ENCODE results near the gene TWIST2.

TWIST2 gene

DNA sequence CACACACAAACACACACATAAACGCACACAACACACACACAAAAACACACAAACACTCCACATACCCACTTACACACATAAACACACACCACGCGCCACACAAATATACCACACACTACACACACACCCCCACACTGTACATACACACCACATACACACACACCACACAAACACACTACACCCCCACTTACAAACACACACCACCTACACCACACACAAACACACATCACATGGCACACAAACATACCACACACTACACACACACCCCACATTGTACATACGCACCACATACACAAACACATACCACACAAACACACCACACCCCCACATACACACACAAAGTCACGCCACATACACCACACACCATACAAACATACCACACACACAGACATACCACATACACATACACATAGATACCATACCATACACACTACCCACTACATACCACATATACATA lies 59.9 kb downstream of the TWIST2 start:
- in situ Hi-C loops (cut with HindIII; ENCODE audit: low pct_ligation_motif_present, low pct_unique_long_range_greater_than_20kb, low sequenced_read_pairs) = no loop called here
- DNase-seq = no peak

DNA sequence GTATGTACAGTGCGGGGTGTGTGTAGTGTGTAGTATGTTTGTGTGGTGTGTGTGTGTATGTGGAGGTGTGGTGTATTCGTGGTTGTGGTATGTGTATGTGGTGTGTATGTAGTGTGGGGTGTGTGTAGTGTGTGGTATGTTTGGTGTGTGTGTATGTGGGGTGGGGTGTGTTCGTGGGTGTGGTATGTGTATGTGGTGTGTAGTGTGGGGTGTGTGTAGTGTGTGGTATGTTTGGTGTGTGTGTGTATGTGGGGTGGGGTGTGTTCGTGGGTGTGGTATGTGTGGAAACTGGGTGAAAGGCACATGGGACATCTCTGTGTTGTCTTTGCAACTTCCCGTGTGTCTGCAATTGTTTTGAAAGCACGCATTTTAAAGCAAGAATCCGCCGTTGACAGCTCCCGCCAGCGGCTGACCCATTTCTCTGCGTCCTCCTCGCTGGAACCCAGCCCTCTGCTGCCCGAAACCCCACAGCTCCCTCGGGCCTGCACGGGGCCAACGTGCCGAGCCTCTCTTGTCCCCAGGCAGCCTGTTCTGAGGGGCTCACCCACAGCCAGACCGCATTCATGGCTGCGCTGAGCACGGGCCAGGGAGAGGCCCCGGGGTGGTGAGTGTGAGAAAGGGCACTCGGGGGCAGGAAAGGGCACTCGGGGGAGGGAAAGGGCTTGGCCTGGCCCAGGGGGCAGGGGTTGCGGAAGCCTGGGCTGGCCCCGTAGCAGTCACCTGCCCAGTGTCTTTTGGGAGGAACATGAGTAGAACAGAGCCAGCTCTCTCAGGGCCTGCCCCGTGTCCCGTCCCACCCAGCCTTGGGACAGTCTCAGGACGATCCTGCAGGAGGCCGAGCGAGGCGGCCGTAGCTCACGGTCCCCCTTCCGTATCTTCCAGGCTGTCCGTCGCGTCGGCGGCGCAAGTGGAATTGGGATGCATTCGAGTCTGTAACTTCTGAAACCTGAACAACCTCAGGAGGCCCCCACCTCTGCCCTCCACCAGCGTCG lies 61.4 kb downstream of the TWIST2 start:
- in situ Hi-C loops (cut with HindIII; ENCODE audit: low pct_ligation_motif_present, low pct_unique_long_range_greater_than_20kb, low sequenced_read_pairs) = no loop called here
- peak; percentile 11 for DNase-seq

DNA sequence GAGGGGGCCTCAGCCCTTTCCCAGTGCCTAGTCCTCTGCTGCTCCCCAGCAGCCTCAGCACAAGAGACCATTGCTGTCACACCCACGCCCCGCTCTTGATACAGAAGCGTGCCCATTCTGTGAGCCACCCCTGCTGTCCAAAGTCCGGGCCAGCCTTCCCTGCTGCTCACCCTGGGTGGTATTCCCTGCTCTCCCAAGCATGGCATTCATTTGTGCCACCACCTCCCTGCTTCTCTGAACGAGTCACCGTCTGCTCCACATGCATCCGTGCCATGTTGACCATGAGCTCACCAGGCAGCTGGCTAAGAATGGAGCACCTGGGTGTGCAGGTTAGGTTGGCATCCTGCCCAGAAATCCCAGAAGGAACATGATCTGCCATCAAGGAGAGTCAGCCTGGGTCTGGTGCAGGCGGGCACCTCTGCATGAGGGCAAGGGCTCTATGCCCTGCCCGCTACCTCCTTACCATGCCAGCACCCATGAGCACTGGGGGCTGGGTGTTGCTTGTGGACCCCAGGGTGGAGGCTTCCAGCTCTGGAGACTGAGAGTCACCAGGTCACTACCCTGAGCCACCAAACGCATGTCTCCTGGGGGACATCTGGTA lies 63.0 kb downstream of the TWIST2 start:
- peak; percentile 78 for DNase-seq
- in situ Hi-C loops (cut with HindIII; ENCODE audit: low pct_ligation_motif_present, low pct_unique_long_range_greater_than_20kb, low sequenced_read_pairs) = no loop called here

DNA sequence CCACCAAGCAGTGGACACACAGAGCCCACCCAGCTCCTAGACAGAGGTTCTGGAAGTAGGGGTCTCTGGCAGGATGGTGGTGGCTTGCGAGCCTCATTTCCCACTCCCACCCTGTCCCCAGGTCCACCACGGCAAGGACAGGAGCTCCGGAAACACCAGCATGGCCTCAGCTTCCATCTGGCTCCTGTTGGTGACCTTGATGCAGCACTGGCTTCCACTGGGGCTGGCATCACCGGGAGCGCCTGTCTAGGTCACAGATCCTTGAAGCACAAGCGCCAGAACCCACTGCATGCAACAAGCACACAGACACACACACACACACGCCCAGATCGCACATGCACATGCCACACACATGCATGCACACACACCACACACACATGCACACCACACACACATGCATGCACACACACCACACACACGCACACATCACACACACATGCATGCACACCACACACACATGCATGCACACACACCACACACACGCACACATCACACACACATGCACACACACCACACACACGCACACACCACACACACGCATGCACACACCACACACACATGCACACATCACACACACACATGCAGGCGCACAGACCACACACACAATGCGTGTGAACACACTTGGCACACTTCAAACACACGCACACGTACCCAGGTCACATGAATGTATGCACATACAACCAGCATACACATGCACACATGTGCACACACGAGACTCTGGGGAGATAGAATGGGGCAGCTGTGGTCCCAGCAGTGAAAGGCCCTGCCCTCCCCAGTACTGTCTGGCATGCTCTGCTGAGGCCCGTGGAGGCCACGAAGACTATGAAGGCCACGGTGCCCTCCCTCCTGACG lies 63.7 kb downstream of the TWIST2 start:
- DNase-seq = no peak
- in situ Hi-C loops (cut with HindIII; ENCODE audit: low pct_ligation_motif_present, low pct_unique_long_range_greater_than_20kb, low sequenced_read_pairs) = no loop called here

DNA sequence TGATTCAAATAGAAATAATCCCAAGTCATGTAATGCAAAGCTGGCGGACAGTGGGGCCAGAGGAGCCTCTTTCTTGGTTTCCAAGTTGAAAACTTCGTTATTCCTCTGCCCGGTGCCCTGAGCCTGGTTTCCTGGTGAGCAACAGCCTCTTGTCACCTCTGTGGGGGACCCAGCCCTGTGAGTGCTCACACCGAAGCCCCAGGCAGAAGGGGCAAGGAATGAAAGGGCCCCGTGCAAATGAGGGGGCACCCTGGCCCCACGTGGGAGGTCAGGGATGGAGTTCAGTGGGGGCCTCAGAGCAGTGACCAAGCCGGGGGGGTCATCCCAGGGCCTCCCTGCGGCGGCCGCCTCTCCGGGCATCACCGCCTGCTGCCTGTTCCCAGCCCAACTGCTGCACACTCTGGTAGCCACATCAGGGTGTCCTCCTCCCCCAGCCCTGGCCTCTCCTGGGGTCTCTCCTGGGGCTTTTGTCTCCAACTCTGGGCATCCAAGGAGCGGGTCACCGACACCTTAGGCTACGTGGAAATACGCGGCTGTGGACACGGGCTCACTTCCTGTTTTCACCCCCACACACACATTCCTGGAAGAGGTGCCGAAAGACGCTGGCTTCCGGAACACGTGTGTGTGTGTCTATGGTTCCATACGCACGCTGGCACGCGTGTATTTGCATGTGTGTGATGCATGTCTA lies 64.5 kb downstream of the TWIST2 start:
- DNase-seq = no peak
- in situ Hi-C loops (cut with HindIII; ENCODE audit: low pct_ligation_motif_present, low pct_unique_long_range_greater_than_20kb, low sequenced_read_pairs) = no loop called here

DNA sequence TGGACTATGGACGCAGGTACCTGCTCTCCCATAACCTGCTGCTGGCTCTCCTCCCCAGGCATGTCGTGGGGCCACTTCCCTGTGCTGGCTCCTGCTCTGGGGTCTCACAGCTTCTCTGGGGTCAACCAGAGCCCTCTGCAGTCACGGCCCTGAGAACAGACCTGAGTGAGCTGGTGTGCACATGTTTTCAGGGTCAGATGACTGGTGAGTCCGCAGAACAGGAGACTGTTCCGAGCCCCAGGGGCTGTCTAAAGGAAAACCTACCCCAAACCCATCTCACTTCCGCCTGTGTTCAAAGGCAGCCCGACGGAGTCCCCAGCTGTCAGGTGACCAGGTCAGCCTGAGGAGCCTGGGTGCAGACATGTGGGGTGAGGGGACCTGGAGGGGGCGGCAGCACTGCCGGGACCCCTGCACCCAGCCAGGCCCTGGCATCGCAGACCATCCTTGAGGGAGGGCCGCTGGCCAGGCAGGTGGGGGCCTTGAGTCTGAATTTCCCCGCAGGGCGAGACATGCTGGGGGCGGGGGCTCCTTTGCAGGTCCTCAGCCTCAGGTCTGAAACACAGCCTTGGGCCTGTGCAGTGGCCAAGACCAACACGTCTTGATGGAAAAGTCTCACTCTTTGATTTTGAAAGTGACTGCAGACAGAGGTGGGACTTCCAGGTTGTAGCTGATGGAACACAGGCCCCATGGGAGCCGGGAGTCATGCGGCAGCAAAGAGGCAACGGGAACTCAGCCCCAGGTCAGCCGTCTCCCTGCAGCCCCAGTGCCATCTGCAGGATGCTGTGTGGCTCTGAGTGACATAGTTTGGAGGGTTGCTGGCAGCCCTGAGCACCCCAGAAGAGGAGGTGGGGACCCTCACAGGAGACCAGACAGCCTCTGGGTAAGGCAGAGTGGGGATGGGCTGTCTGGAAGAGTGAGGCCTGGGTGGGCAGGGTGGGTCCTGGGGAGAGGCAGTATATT lies 65.3 kb downstream of the TWIST2 start:
- no peak for DNase-seq
- in situ Hi-C loops (cut with HindIII; ENCODE audit: low pct_ligation_motif_present, low pct_unique_long_range_greater_than_20kb, low sequenced_read_pairs) = no loop called here

DNA sequence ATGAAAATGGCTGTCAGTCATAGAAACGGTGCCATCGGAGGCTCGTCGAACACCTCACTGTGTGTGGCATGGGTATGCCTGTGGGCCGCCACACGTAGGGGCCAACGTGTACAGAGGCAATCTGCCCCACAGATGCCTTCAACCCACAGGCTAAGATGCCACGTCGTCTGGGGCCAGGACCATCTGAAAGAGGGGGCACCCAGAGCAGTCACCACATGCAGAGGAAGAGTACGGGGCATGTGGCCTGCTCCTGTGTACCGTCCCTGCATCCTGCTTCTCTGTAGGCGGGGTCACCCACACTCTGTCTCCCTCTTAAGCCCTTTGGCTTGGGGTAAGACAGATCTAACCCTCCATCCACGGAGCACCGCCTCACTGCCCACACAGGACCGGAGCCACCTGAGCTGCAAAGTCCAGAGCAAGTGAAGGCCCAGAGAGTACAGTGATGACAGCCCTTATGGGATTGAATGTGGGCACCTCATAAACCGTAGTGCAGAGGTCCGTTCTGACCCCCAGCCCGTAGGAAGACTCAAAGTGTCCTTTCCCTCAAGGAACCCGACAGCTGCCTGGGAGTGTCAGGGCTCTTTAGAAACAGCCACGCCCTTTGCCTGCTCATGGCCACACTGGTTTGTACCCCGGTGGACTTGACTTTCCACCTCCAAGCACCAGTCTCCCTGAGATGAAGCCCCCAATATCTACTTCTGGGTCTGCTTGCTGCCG lies 66.2 kb downstream of the TWIST2 start:
- in situ Hi-C loops (cut with HindIII; ENCODE audit: low pct_ligation_motif_present, low pct_unique_long_range_greater_than_20kb, low sequenced_read_pairs) = no loop called here

DNA sequence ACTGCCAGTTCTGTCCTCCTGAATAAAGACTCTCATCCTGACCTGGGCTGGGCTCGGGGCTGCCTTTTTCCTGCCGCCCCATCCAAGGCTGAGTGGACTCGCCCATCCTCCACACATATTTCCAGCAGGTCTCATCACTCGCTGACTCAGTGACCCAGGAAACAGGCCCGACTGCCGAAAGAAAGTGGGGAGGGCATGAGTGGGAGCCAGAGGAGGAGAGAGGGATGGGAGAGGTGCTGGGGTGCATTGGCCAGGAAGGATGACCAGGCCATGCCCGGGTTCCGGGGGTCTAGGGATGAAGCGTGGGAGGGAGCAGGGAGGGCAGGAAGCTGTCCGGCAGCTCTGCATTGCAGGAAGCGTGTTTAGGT lies 66.7 kb downstream of the TWIST2 start:
- DNase-seq = peak; percentile 28
- in situ Hi-C loops (cut with HindIII; ENCODE audit: low pct_ligation_motif_present, low pct_unique_long_range_greater_than_20kb, low sequenced_read_pairs) = no loop called here

More for the DNA sequence above, 66.2 kb downstream of the TWIST2 start:
- DNase-seq = no peak

DNA sequence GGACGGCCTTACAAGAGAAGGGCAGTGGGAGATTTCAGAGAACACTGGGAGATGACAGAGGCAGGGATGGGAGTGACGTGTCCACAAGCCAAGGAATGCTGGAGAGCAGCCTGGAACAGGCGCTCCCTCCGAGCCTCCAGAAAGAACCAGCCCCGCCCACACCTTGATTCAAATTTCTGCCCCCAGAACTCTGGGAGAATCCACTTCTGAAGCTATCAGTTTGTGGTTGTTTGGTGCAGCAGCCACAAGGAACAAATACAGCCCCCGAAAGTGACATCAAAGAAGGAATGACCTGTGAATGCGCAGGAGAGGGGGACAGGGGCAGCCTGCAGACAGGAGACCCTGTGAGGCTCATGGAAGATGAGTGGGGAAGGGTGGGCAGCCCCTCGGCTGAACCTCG lies 67.3 kb downstream of the TWIST2 start:
- no peak for DNase-seq
- in situ Hi-C loops (cut with HindIII; ENCODE audit: low pct_ligation_motif_present, low pct_unique_long_range_greater_than_20kb, low sequenced_read_pairs) = no loop called here

DNA sequence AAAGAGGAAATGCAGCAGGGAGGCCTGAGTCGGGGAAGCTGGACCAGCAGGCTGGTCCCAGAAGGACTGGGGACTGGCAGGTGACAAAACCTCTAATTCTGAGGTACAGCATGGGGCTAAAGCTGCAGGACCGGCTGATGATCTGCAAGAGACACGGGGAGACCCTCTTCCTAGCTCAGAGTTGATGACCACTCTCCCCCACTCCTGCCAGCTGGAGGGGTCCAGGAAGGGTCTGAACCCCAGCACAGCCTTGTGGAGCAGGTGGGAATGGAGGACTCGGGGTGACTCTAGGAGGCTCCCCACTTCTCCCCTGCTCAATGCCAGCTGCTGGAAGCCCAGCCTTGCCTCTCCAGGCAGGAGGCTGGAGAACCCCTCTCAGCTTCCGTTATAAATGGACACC lies 67.7 kb downstream of the TWIST2 start:
- DNase-seq = no peak
- in situ Hi-C loops (cut with HindIII; ENCODE audit: low pct_ligation_motif_present, low pct_unique_long_range_greater_than_20kb, low sequenced_read_pairs) = no loop called here

DNA sequence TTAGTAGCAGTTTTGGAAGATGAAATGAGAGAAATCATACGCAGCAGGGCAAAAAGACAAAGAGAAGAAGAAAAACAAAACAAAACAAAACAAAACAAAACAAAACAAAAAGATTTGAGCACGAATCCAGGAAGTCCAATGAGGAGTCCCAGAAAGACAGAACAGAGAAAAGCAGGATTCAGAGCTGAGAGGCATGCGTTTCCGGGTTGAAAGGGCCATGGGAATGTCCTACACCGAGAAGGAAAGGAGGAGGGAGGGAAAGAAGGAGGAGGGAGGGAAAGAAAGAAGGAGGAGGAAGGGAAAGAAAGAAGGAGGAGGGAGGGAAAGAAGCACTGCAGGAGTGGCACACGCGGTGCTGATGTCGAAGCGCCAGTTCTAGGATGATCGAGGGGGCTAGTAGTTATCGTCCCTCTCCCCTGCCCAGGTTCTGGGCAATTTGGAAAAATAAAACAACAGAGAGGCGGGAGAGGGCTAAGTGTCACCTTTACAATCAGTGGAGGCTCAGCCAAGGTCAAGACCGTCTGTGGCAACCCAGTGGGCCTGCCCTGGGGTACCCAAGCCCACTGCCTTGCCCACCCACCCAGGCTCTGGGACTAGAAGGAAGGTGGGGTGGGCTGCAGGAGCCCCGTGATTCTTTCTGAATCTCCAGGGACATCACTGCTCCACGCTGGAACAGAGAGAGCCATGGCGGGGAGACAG lies 68.4 kb downstream of the TWIST2 start:
- DNase-seq = no peak
- in situ Hi-C loops (cut with HindIII; ENCODE audit: low pct_ligation_motif_present, low pct_unique_long_range_greater_than_20kb, low sequenced_read_pairs) = no loop called here

DNA sequence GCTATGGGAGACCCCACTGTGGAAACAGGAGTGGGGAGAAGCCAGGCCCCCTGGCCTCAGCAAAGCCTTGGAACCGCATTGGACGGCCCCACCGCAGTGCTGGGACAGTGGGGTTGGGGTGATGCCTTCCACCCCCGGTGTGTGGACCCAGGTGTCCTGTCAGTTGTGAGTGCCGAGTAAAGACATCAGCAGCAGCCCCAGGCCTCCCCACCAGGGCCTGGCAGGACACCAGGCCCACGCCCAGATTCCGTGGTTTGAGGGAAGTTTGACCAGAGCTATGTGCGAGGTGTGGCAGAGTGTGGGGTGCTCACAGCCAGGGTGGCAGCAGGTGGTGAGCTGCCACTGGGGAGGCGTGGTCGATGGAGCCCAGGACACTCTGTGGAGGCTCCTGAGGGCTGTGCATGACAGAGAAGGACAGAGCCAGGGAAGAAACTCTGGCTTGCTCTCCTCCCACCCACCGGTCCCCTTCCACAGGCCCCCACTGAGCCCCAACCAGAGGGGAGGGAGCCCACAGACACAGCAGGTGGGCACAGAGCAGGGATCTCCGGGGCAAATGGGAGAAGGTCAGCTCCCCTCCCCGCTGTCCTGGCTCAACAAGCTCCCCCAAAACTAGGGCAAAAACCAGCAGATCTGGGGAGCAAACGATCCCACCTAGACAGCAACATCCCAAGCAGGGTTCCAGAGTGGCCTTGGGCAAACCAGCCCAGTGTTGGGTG lies 69.1 kb downstream of the TWIST2 start:
- in situ Hi-C loops (cut with HindIII; ENCODE audit: low pct_ligation_motif_present, low pct_unique_long_range_greater_than_20kb, low sequenced_read_pairs) = no loop called here
- peak; percentile 23 for DNase-seq

DNA sequence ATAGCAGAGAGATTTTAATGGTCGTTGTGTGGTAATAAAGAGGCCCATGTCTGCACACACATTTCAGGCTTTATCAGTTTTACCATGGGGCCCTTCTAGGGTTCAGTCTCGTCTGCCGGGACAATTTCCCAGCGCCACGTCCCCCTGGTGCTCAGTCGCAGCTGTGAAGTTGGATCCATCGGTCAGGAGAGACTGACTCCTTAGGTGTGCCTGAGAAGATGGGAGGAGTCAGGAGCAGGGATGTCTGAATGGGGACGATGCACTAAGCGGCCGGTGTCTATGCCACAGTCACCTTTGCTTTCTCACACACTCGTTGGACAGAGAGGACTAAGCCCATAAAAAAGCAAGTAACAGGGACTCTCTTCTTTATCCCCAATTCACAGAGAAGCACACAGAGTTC lies 71.4 kb downstream of the TWIST2 start:
- in situ Hi-C loops (cut with HindIII; ENCODE audit: low pct_ligation_motif_present, low pct_unique_long_range_greater_than_20kb, low sequenced_read_pairs) = no loop called here
- DNase-seq = no peak

DNA sequence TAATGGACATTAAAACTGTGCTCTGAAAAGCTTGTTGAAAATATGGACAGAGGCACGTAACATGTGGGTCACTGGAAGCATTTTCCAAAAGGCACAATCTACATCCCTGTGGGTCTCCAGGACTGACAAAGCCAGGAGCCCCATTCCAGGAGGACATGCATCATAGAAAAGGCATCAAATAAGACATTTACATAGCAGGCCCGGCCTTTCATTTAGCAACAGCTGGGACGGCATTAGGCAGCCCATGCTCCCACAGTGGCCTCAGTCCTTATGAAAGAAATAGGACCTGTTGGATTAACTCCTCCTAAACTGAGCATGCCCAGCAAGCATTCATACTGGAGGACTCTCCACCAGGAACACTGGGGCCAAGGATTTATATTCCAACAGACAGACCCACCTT lies 72.2 kb downstream of the TWIST2 start:
- no peak for DNase-seq
- in situ Hi-C loops (cut with HindIII; ENCODE audit: low pct_ligation_motif_present, low pct_unique_long_range_greater_than_20kb, low sequenced_read_pairs) = no loop called here

DNA sequence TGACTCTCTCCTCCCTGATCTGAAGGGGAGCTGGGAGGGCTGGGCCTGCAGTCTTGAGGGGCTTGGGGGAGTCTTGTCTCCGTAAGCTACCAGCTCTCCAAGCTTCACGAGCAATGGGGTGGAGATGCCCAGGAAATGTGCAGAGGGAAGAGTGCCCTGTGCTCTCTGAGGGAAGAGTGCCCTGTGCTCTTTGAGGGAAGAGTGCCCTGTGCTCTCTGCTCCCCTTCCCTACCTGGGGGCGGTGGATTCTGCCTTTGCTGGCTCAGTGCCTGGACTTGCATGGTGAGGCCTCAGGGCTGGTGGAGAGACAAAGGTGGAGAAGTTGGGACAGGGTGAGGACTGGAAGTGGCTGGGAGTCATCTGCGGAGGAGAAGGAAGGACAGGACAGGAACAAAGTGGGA lies 72.7 kb downstream of the TWIST2 start:
- in situ Hi-C loops (cut with HindIII; ENCODE audit: low pct_ligation_motif_present, low pct_unique_long_range_greater_than_20kb, low sequenced_read_pairs) = no loop called here
- DNase-seq = no peak

DNA sequence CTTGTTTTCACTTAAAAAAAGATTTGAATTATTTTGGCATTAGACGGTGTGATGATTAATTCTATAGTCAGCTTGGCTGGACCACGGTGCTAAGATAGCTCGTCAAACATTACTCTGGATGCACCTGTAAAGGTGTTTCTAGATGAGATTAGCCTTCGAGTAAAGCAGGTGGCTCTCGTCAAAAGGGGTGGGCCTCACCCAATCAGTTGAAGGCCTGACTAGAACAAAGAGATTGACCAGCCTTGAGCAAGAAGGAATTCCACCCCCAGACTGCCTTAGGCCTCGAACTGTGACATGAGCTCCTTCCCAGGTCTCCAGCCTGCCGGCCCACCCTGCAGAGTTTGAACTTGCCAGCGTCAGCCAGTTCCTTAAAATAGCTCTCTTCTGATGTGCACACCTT lies 73.4 kb downstream of the TWIST2 start:
- in situ Hi-C loops (cut with HindIII; ENCODE audit: low pct_ligation_motif_present, low pct_unique_long_range_greater_than_20kb, low sequenced_read_pairs) = no loop called here
- no peak for DNase-seq
